Frontal cortex (tissue), 4 donors: ENCODE measurements around the gene INSYN2B. TPM values are rescaled to one million over a fixed set of nuclear protein-coding genes. Genes with fewer than 3 reads are reported as not detected.

Source experiments
- DNase-seq, 2 donors: peaks; one replicate each; pipeline ENCODE4 v3.0.0; 2012; ENCODE audit warnings: low spot score in 2 of 2
- FAIRE-seq: peaks from 2 replicates; lab custom pipeline; 2012; peaks lifted over from hg19 to GRCh38; lab: Jason Lieb, UNC
- total RNA-seq: library from RNA; depleted of rRNA; stranded (reverse); fragments of >200 nt; gene quantifications from one replicate; pipeline ENCODE4 v1.2.3, GENCODE V29; 2014
- donor health status: control.
- donor health status: control.
- donor health status: control.

The INSYN2B gene
- total RNA-seq: 0.82 TPM

DNA sequence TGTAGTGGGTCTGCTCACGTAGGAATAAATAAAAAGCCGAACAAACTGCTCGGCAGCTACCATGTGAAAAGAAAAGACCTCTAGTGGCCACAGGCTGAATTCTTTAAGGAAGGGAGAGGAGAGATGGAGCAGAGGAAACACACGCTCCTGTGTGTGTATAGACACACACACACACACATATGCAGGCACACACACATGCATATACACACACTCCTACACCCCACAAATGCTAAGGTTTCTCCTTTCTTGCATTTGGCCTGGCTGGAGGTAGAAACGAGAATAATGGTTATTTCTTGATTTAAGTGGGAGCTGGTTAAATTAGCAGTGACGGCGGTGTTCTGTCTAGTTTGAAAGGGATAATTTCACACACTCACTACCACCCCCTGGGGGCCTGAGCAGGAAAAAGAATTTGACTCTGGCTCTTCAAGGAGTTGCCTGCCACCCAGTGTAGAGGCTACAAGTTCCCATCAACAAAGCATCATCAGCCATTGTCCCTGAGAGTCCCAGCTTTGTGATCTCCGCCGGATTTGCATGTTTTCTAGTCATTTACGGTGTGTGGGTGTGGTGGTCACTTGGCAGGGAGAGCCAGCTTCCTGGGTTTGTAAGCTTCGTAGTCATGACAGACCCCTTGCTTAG, at the start of gene INSYN2B:
INSYN2B (minus strand) TSS at position 78 of the 636 bp plus-strand sequence. CDS start 96,597 bp downstream, outside the sequence.
- FAIRE-seq (no peak), DNase-seq (peak; percentile 44 to 59)

DNA sequence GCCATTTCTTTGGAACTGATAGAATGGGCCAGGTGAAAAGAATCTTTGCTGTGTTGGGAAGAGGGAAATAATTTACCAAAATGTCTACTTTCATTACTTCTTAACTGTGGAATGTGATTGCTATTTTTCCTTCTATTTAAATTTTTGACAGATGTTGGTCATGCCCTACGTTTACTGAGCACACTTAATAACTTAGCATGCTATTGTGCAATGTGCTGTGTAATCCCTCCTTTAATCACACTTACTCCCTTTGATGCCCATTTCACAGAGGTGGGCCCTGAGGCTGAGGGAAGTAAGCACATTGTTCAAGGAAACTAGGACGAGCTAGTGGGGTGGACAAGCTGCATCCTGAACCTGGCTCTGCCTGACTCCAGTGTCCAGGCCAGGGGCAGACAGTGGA, 47.8 kb upstream of the INSYN2B start:
- FAIRE-seq: no peak
- no peak for DNase-seq

DNA sequence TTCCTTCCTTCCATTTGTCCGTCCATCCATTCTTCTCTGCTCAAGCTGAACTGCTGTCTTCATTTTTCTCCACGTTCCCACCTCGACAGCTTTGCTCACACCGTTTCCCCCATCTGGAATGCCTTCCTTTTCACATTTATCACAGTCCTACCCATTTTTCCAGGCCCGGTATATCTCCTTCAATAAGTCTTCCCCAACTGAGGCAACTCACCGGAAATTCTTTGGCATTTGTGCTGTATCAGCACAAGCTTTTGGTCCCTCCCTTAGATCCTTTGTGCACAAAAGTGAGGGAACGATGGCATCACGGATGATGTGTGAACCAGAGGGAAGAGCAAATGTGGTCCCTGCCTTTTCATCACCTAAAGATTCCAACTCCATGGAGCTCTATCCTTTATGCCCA, 45.6 kb upstream of the INSYN2B start:
- FAIRE-seq: no peak
- DNase-seq: no peak

DNA sequence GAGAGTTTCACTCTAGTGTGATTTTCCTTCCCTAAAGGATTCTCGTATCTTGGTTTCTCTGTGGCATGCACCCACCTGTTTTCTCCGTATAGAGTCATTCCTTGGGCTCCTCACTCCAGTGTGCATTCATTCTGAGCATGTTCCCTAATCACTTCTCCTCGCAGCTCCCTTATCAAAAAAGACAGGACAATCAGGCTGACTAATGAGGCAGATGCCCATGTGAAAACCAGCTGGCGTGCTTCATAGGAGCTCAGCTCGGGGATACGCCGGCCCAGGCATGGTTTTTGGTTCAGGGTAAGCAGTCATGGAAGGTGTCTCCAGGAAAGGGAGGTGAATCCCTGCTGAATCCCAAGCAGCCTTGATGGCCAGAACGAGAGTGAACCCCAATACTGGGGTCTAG, 41.2 kb upstream of the INSYN2B start:
- DNase-seq (no peak), FAIRE-seq (no peak)

DNA sequence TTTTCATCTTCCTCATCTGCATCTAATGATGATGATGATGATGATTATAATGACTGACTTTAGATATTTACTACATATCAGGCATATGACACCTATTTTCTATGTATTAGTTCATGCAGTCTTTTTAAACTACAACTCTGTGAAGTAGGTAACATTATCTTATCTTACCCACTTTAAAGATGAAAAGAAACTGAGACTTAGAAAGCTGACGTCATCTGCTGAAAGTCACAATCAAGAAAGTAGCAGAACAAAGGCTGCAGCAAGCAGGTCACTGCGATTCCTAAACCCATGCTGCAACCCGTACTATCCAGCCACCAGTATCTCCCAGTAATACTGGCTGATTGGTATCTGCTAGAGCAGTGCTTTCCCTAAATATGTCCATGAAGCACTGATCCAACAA, 40.1 kb upstream of the INSYN2B start:
- no peak for DNase-seq
- no peak for FAIRE-seq

DNA sequence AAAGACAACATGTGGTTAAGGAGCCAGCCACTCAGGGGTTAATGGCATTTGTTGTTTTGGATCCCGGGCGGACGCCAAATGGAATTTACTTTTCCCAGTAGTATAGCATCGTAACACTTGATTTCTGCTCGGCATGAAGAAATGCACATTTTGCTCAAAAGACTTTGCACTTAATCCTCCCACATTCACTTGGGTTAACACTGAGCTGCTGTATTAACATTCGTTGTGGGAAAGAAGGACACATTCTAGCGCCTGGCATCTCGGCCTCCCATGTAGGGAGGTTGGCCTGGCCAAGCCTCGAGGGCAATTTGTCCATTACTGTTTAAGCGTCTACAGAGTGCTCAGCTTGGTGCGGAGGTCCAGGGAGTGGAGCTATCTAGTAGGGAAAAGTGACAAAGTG, 32.3 kb upstream of the INSYN2B start:
- no peak for FAIRE-seq

DNA sequence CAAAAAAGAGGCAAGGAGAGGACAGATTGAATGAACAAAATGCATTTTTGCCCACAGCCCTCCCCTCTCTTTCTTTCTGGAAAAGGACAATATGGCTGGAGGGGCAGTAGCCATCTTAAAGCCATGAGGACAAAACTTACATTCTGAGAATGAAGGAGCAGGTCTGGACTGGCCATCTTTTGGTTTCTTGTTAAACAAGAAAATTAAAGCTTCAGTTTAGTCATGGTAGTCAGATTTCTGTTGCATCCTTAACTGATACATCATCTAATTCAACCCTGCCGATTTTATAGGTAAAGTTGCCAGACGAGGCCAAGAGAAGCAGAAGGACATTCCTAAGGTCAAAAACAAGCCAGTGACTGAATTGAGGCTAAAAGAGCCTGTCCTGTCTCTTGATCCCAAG, 31.5 kb upstream of the INSYN2B start:
- FAIRE-seq (no peak), DNase-seq (no peak)

More for the DNA sequence above, 32.3 kb upstream of the INSYN2B start:
- DNase-seq: no peak

DNA sequence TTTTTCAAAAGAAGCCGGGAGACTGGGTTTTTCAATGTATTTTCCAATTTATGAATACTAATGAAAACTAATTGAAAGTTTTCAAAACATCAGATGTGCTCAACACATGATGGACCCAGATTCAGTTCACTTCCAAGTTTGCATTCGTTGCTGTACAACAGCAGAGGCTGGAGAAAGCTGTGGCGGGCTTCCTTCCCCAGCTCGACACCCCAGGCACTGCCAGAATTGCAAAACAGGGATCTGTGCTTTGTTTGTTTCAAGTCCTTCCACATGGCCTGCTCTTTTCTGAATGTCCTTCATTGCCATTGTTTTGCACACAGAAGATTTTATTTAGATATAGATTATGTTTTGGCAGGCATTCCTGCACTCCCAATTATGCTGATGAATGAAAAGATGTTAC, 30.3 kb upstream of the INSYN2B start:
- FAIRE-seq (no peak), DNase-seq (no peak)

DNA sequence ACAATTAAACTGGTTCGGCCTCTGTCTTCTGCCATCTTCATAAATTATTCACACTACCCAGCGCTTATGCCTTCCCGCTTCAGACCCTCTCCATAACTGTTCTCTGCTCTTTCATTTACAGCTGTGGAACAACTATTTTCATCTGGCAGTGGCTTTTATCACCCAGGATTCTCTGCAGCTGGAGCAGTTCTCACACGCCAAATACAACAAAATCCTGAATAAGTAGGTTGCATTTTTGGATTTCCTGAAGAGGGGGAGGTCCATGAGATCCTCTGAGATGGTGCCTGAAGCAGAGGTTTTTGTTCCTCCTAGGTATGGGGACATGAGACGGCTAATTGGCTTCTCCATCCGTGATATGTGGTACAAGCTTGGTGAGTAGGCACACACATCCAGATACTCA, 28.1 kb upstream of the INSYN2B start:
- no peak for FAIRE-seq
- DNase-seq: no peak

DNA sequence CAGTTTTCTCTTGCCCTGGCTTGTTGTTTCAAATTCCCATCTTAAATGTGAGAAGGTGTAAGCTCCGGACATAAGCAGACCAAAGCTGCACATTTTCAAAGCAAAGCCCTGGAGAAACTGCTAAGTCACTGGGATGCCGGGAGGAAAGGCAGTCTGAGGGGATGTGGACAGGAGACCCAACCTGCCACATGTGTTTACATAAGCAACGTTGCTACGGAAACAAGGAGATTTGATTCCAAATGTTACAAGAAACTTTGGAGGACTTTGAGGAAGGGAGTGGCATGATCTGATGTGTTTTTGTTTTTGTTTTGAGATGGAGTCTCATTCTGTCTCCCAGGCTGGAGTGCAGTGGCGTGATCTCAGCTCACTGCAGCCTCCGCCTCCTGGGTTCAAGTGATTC, 25.7 kb upstream of the INSYN2B start:
- no peak for DNase-seq
- no peak for FAIRE-seq

DNA sequence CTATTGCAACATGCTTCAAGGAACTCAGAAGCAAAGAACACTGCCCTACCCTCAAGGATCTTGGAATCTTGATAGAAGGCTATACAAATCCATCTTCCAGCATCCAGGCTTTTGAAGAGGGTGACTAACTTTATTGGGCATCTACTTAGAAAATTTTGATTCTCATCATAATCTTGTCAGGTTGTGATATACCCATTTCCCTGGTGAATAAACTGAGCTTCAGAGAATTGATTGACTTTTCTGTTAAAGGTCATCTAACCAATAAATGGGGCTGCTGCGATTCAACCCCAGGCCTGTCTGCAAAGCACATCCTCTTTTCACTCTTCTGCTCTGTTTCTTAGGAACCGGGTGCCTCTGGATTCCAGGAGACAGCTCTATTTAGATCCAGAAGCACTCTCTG, 19.9 kb upstream of the INSYN2B start:
- DNase-seq: no peak
- no peak for FAIRE-seq

DNA sequence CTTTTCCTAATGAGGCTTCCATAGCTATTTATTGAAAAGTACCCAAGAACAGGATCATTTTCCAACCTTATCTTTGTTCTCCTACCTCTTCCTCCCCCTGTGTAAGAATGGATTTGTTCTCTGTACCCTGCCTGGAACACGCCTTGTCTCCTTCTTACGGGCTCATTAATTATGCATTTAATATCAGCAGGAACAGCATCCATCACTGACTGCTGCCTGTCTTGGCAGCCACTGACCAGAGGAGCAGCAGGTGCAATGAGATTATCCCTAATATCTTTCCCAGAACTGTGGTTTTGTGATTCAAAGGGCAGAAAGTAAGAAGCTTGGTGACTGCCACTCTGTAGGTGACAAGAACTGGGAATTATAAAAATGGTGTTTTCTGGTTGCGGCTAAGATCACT, 19.3 kb upstream of the INSYN2B start:
- FAIRE-seq (no peak), DNase-seq (no peak)

DNA sequence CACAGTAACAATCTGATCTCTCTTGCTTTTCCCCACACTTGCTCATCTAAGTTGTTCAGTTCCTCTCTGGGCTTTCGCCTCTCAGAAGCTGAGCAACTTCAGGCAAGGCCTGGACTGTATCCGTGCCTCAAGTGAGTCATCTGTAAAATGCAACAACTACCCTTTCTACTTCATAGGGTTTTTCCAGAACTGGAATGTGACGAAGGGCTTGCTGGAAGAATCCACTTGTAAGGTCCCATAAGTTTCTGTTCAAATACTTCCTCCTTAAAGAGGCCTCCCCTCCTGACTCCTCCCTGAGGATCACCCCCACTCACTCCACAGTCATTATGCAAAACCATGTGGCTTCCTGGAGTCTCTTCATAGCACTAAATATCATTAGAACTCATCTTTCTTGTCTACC, 17.5 kb upstream of the INSYN2B start:
- FAIRE-seq (no peak), DNase-seq (no peak)

DNA sequence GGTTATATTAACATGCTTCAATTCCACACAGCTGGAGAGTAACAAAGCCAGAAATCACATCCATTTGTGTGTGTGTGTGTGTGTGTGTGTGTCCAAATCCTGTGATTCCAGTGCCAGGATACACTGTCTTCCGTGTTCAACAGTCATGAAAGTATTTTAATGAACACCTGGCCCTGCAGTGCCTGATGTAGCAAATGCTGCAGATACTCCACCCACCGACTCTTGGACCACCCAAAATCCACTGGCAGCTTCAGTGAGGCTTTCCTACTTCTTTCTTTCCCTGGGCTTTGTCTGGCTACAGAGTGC, 13.1 kb upstream of the INSYN2B start:
- DNase-seq (no peak), FAIRE-seq (no peak)

DNA sequence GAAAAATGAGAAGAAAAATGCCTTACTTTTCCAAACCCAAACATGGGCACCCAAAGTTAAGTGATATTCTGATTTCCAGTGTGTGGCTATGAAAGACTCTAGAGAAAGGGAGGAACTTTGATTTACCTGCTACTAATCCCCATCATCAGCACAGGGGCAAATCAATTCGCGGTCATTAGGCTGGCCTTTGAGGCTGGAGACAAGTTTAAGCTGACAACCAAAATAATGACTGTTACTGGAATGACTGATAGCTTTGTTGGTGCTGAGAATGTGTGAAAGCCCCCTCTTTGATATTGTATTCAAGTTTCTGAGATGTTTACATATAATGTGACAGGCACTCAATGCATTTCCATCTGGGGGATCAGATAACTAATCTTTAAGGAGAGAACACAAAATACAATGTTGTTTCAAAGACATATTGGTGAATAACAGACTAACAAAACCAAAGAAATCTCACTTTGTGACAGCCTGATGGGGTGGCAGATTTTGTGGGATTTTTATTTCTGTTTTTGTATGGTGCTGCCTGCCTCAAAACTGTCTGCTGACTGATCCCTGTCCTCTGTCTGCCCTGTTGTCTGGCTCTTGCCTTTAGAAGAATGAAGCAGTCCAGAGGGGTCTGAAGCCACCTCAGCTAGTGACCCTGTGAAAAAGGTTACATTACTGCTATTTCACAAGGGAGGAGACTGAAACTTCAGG, 12.6 kb upstream of the INSYN2B start:
- FAIRE-seq (no peak), DNase-seq (no peak)

DNA sequence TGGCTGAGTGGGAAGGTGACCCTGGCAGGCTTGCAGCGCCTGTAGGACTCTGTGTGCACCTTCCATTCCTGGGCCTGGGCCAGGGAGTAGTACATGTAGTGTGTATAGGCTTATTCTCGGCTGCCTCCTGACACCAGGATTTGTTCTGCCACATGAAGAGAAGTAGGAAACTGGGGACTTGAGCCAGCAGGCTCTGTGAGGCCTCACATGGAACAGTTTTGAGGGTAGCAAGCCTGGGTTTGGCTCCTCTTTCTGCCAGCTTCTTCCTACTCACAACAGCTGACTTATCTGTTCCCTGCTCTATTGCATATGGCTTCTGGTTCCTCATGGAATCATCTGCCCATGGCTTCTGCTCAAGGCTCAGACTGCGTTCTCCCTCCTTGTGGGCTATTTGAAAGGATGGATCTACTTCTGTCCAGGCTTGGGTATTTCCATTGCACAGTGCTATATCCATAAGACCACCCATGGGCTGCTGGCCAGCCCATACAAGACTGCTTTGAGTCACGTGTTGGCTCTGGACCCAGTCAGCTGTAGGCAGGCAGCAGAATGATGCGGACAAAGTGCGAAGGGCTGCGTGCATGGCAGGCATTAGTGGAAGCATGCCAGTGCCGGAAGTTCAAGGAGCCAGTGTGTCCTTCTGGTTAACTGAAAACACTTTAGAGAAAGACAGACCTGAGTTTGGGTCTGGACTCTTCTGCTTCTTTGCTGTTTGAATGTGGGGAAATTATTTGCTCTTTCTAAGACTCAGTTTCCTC, 11.0 kb upstream of the INSYN2B start:
- FAIRE-seq (no peak), DNase-seq (no peak)

DNA sequence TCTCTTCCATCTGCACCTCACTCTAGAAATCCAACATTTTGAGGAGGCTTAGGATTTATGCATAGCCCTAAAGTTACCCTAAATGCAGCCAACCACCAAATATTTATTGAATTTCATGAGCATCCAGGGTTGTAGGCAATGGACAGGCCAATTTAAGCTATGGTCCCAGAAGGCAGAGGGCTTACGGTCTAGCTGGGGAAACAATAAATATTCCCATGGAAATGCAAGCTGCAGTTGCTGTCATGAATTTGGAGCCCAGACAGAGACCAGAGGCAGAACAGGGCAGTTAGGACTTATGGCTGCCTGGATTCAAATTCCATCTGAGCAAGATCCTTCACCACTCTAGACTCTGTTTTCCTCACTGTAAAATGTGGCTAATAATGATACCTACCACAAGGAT, 9.1 kb upstream of the INSYN2B start:
- DNase-seq (no peak), FAIRE-seq (no peak)

DNA sequence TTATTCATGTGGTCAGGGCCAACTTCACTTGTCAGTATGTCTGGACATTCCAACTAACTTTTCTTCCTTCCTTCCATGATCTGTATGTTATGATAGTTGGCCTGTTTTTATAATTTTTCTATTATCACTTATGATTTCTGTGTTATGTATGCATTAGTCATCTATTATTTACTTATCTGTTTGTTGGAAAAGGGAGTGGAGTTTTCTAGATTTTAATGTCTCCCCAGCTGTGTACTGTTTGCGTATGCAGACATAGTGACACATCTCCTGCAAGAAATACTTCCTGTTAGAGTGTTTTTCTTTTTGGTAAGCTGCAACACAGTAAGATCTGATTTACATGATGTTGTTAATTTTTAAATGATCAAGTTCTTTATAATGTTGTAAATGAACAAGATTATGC, 8.7 kb upstream of the INSYN2B start:
- DNase-seq: no peak
- FAIRE-seq: no peak

DNA sequence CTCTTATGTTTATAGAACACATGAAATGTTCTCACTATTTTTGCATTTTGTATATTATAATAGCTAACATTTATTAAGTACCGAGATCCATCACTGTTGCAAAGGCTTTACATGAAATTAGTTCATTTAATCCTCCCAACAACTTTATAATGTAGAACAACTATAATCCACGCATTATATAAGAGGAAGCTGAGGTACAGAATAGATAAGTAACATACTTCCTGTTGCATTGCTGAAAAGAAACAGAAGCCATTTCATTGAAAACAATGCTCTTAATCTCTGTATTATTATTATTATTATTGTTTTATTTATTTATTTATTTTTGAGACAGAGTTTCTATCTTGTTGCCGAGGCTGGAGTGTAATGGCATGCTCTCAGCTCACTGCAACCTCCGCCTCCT, 7.9 kb upstream of the INSYN2B start:
- DNase-seq (no peak), FAIRE-seq (no peak)

DNA sequence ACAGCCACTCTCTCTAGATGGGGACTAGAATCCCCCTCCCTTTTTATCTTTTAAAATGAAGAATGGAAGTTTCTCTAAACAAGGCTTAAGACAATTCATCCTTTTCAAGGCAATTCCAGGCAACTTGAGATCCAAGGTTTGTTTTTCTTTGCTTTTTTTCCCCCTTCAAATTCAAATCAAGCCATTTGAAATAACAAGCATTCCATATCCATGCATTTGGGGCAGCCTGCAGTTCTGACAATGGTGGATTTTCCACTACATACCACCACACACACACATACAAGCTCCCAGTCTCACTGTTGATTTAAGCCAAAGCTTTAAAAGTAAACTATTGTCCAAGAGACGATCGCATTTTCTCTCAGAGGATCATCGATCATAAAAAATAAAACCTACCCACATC, 424 bp downstream of the INSYN2B start:
- DNase-seq (no peak), FAIRE-seq (no peak)

DNA sequence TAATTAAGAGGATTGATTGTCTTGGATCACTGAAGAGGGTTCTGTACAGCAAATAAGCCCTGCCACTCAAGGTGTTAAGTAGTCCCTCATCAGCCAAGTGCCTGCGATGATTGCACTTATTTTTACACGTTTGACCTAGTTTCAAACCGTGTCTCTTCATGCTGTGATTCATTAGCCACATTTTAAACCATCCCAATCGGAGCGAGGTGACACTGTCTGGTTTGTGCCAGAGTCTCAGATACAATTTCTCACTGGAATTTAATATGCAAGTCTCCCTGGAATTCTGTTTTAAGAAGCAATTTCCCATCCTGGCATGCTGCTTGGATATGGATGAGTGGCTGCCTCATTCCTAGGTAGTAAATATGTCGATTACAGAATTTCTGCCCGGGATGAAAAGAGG, 1.6 kb downstream of the INSYN2B start:
- DNase-seq (no peak), FAIRE-seq (no peak)
